Measurements from ENCODE around the gene TSSK1B.
"Not testable (repeated sequence)": the region's sequence is repeated elsewhere in the genome, so short reads cannot be mapped to it uniquely, and the experiment has no call there.

The TSSK1B gene, protein sequence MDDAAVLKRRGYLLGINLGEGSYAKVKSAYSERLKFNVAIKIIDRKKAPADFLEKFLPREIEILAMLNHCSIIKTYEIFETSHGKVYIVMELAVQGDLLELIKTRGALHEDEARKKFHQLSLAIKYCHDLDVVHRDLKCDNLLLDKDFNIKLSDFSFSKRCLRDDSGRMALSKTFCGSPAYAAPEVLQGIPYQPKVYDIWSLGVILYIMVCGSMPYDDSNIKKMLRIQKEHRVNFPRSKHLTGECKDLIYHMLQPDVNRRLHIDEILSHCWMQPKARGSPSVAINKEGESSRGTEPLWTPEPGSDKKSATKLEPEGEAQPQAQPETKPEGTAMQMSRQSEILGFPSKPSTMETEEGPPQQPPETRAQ

DNA sequence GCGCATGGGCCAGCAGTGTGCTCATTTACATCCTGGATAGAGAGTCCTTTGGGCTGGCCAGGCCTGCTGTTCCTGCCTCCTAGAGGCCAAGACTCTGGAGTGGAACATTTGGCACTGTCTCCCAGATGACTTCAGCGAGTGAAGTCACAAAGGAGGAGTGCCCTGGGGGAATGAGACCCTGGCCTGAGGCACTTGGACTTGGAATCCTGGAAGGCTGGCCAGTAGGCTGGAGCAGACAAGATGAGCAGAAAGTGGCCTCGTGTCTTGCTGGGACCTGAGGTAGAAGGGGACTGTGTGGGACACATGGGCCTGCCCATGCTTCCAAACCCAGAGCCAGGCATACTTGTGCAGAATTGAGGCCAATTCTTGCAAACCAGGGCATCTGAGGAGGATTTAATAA is at the start of gene TSSK1B:
Gene TSSK1B (minus strand): TSS at position 101 of the 400 bp plus-strand sequence. CDS start 150 bp downstream, outside the sequence.
- DNase-seq, result no peak

DNA sequence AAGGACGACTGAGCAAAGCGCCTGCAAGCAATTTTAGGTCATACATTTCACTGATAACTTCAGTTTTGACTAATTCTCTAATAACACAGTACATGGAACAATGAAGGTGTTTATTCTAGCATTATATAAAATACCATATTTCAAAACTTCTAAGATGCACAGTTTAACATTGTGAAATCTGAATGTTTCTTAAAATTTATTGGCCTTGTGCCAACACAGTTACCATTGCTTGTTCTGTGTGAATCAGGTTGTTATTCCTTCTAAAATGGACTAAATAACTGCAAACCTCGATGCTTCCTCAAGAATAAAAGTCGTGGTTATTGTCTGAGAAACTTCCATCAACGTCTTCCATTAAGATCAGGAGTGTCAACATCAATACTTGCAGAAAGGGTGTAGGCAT is 45.5 kb upstream of the TSSK1B start:
- DNase-seq, result no peak

DNA sequence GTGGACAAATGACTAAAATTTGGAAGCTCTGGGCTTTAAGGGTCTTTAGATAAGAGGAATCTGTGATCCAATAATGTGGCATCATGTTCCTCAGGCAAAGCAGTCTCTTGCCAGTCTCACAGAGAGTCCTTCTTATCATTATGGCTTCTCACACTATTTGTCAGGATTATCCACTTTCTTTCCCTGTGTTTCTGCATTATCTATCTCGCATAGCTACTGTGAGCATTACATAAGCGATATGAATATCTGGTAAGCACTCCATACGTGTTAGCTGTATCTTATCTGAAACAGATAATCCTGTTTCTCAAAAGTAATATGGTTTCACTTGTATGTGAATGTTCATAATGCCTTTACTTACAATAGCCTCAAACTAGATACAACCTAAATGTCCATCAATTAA is 43.9 kb upstream of the TSSK1B start:
- DNase-seq, result no peak

DNA sequence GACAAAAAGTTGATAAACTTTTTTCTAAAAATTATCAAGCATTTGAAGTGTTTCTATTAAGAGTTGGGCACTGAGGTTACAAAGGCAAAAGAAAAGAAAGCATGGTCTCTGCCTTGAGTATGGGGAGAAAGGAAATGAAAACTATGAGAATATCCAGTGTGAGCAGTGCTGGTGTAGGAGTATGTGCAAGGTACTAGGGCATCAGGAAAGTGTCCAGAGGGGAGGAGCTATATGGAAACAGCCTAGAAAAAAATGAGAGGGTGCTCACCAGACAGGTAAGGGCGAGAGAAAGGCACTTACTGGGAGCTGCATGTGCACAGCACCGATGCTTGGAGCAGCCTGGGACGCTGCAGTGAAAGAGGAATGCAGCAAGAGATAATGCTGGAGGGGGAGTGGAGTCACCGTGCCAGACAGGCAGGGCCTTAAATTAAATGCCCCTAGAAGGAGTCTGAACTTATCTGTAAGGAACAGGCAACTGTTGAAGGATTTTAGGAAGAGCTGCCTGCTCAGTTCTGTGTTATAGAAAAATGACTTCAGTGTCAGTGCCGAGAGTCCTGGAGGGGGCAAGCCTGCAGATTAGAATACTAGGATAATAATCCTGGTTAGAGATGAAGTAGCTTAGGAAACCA is 39.4 kb upstream of the TSSK1B start:
- DNase-seq, result no peak

DNA sequence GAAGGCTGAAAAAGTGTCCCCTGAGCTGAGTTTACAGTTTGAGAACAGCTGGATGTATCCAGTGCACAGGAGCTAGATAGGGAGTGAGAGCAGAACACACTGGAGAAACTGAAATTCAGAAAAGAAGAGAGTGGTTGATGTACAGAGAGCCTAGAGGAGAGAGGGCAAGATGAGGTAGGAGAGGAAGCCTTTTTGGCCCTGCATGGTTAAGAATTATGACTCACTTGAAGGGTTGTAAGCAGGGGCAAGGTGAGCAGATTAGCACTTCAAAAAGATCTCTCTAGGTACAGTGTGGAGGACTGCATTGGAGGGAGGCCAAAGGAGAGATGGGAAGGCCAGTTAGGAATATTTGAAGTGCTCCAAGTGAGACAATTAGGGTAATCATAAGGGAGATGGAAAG is 28.2 kb upstream of the TSSK1B start:
- DNase-seq, result no peak

DNA sequence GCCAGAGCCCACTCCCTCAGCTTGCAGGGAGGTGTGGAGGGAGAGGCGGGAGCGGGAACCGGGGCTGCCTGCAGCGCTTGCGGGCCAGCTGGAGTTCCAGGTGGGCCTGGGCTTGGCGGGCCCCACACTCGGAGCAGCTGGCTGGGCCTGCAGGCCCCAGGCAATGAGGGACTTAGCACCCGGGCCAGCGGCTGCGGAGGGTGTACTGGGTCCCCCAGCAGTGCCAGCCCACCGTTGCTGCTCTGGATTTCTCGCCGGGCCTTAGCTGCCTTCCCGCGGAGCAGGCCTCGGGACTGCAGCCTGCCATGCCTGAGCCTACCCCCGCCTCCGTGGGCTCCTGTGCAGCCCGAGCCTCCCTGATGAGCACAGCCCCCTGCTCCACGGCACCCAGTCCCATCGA is 22.3 kb upstream of the TSSK1B start:
- DNase-seq, result not testable (repeated sequence)

DNA sequence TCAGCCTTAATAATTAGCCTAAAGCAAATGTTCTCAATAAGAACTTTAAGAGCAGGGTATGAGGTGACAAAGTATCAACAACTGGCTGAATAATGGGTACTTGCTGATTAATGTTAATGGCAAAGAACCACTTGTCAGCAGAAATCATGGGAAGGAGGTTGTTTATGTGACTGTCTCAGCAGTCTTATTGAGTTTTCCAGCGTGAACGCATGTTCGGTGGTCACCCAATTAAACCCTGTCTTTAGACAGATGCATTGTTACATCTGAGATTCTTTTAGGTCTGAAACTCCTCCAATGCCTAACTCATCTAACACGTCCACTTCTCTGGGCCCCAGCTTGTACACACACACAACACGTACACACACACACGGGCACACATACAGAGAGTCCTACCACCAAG is 18.2 kb upstream of the TSSK1B start:
- DNase-seq, result no peak

DNA sequence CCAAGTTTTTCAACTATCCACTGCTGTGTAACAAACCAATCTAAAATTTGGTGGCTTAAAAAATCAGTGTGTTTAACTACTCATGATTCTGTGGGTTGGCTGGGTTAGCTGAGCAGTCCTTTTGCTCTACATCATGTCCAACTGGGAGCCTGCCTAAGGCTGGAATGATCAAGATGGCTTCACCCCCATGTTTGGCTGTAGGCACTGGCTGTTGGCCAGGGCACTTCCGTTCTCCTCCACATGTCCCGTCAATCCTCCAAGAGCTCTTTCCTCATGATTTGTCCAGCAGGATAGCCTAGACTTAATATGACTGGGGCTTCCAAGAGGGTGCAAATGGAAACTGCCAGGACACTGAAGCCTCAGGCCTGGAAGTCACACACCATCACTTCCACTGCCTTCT is 17.0 kb upstream of the TSSK1B start:
- DNase-seq, result no peak

DNA sequence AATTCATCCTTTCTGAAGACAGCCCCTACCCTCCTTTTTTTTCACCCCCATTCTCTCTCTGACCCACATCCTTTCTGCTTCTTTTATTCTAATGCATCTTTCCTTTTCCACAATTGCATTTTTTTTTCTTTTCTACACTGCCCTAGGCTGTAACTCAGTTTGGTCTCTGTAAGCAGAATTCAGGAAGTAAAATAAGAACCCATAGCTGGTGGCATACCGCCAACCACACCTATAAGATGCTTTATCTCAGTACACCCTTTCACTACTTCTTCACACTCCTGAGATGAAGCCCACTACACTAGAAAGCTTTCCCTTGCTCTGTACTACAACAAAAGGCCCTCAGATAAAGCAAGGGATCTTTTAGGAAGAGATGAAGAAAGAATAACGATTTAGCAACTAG is 16.1 kb upstream of the TSSK1B start:
- DNase-seq, result no peak

DNA sequence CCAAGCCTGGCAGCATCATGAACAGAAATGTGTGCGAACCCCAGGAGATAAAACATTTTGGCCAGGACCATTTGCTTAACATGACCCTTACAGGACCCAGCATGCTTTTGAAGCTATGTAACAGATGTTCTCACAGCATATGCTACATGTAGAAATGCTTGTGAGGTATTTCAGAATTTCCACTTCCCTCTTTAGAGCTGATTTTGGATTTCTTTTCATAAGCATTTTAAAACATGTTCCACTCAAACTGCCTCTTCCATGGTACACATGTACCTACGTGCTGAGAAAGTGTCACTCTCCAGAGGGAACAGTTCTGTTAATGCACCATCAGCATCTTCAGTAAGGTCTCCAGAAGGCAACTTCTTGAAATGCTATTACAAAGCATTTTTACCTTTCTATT is 15.7 kb upstream of the TSSK1B start:
- no peak for DNase-seq

DNA sequence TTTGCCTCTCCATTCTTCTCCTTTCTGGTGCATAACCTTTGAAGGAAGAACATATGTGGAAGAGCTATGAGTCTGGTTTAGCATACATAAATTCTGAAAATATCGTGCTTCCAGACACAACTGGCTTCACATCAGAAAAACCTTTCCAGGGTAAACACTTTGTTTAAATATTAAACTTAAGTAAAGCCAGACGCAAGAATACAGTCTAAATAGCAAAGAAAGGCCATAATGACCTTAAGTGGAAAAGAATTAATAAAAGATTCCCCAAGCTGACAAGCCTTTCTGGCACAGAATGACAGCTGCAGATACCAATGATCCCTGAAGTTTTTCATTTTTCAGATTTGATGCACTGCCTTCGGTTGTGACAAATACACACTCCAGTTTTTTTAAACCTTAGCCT is 13.5 kb upstream of the TSSK1B start:
- DNase-seq, result no peak

DNA sequence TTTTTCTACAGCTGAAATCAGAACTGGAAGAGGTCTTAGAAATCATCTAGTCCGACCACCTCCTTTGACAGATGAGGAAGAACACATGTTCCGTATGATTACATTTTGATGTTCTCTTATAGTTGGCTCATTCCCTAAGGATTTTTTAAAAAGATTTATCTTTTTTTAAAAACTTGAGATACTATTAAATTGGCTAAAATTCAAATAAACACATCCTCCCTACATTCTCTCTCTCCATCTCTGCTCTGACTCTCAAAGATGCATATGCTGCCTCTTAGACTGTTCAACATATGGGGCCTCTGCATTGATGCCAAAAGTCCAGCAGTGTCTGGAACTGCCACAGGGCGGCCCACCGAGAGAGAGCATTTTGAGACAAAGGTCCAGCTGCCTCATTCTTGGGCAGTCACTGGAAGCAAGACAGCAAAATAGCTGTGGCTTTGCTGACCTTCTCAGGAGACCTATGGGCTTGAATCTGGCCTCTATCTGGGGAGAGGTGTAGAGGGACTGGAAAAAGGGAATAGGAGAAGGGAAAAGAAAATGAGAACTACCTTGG is 12.8 kb upstream of the TSSK1B start:
- no peak for DNase-seq

DNA sequence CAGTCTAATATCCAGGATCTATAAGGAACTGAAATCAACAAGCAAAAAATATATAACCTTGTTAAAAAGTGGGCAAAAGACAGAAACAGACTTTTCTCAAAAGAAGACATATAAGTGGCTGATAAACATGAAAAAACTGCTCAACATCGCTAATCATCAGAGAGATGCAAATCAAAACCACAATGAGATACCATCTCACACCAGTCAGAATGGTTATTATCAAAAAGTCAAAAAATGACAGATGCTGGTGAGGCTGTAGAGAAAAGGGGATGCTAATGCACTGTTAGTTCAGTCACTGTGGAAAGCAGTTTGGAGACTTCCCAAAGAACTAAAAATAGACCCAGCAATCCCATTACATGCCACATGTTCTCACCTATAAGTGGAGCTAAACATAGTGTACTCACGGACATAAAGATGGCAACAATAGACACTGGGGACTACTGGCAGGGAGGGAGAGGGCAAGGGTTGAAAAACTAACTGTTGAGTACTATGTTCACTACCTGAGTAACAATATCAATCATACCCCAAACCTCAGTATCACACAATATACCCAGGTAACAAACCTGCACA is 11.7 kb upstream of the TSSK1B start:
- DNase-seq, result no peak

DNA sequence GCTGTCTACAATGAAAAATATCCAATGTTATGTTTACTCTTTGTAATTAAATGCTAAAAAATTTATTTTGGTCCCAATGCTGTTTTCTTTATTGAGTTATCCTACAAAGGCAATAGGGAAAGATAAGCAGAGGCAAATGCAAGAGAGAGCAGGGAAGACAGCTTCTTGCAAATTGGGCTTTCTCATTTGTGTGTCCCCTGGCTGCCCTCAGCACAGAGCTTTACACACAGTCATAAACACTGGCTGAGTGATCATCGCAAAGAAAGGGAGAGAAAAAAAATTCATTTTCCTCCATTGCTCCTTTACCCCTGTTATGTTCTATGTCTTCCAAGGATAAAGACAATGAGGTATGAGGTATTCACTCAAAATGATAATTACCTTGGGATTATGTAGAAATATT is 2.3 kb upstream of the TSSK1B start:
- DNase-seq, result no peak

DNA sequence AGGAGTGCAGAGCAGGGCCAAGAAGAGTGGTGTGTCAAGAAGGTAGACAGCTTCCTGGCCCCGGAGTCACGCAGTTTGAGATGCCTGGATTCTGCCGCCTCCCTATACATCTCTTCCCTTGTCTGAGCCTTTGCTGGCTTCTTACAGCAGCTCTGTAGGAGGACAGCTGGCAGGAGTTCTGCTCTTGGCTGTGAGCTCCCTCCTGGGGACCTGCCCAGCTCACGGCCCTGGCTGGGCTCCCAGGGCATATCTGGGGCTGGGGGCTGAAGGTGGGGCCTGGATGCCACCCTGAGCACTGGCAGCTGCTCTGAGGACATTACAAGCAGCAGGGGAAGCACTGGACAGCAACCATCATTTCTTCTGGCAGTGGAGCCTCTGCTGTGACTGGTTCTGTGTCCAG is 786 bp upstream of the TSSK1B start:
- DNase-seq, result no peak

DNA sequence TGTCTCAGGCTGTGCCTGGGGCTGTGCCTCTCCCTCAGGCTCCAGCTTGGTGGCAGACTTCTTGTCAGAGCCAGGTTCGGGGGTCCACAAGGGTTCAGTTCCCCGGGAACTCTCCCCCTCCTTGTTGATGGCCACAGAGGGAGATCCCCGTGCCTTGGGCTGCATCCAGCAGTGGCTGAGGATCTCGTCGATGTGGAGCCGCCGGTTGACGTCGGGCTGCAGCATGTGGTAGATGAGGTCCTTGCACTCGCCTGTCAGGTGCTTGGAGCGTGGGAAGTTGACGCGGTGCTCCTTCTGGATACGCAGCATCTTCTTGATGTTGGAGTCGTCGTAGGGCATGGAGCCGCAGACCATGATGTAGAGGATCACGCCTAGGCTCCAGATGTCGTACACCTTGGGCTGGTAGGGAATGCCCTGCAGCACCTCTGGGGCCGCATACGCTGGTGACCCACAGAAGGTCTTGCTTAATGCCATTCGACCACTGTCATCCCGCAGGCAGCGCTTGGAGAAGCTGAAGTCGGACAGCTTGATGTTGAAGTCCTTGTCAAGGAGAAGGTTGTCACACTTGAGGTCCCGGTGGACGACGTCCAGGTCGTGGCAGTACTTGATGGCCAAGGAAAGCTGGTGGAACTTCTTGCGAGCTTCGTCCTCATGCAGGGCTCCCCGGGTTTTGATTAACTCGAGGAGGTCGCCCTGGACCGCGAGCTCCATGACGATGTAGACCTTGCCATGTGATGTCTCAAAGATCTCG is 752 bp downstream of the TSSK1B start:
- no peak for DNase-seq

DNA sequence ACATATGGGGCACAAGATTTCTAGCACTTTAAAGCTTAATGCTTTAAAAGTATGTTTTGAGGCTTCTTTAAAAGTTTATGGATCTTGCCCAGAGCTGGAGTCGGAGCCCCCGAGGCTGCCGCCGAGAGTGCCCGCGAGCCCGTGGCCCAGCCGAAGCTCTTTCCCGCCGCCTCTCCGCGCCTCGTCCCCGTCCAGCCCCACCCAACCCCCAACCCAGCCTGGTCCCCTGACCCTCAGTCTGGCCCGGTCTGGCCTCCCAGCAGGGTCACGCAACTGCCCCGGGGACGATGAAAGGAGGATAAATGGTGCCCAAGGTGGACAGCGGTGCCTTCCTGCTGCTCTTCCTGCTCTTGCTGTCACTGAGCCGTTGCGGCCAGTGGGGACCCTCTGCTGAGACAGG is 1.7 kb downstream of the TSSK1B start:
- no peak for DNase-seq

DNA sequence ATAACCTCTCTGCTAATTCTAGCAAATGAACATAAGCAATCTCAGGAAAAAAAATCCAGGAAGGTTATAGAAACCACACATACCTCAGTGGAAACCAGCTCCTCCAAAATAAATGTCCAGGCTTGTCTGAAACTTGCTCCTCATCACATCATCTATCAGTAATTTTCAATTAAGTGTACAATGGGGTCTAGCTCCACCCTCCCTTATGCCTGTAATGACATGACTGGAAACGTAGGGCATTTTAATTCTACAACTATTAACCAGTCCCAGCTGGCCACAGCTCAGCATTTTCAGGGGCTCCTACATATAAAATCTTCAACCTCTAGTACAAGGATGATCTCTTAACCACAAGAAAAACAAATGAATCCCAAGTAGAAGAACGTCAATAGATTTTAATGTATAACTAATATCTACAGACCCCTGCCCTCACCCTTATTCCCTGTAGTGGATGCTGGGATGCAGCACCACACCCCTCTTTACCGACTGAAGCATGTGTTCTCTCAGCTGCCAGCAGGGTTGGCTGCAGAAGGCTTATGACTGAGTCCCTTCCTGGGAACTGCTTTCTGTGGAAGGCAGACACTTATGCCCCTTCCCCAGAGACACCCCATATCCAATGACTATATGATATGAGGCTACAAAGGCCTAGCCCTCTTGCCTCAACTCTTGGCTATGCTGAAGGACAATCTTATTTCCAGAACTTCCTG is 6.8 kb downstream of the TSSK1B start:
- no peak for DNase-seq

DNA sequence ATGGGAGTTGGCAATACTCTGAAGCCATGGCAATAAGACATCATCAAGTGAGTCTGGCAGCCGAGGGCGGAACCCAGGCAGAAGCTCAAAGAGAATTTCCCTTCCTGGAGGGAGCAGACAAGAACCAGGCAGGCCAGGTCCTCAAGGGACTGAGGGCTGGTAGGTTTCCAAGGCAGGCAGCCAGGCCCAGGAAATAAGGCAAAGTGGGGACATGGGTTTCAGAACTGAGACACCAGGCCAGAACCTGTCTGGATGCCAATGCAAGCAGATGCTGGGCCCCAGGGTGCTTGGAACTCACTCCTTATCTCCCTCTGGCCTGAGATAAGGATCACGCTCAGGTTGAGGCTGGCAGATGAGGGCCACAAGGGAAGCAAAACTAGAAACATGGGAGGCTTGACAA is 8.9 kb downstream of the TSSK1B start:
- no peak for DNase-seq

DNA sequence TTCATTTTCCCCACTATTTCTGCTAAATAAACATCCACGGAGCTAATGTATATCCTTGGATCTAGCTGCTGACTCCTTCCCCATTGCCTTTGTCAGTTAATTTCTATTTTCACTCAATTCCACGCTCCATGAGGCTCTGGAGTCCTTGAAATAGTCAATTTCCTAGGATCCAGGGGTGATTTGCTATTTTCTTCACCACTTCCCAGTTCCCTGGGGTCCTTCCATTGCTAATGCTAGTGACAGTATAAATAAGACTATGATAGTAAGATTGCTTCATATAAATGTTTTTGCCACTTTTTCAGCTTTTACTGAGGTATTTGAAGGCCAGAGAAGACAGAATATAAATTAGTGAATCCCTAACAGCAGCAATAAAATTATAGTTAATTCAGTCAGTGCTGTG is 13.1 kb downstream of the TSSK1B start:
- DNase-seq, result no peak

DNA sequence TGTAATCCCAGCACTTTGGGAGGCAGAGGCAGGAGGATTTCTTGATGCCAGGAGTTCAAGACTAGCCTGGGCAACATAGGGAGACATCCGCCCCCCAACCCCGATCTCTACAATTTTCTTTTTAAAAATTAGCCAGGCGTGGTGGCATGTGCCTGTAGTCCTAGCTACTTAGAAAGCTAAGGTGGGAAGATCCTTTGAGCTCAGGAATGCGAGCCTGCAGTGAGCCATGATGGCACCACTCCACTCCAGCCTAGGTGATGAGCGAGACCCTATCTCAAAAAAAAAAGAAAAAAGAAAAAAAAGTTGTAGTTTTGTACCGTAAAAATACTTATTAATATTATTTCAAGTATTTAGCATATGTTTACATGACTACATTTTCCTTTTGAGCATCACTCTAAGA is 29.3 kb downstream of the TSSK1B start:
- no peak for DNase-seq

DNA sequence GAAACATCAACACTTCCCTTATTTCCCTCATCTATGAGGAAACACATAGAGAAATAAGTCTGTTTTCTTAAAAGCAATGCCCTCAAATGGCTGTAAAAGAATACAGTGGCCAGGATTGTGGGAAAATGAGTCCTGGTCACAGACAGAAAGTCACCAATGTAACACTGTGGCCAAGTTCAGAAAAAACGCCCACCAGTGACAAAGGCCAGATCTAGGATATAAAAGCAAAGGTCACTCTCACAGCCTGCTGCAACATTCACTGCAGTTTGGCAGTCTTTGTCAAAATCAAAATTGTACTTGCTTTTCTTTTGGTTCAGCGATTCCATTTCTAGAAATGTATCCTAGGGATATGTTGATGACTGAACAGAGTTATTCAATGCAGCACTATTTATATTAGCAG is 30.5 kb downstream of the TSSK1B start:
- no peak for DNase-seq

DNA sequence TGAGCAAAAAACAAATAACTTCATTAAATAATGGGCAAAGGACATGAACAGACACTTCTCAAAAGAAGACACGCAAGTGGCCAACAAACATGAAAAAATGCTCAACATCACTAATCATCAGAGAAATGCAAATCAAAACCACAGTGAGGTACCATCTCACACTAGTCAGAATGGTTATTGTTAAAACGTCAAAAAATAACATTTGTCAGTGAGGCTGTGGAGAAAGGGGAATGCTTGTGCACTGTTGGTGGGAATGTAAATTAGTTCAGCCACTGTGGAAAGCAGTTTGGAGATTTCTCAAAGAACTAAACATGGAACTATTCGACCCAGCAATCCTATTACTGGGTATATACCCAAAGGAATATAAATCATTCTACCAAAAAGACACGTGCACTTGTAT is 36.8 kb downstream of the TSSK1B start:
- not testable (repeated sequence) for DNase-seq

All from COR-L47 (cell line).